Kidney tubule cell (primary cell): ENCODE results near the gene WDR64.
"Not testable (repeated sequence)": the region's sequence is repeated elsewhere in the genome, so short reads cannot be mapped to it uniquely, and the experiment has no call there.

Experiments used
- DNase-seq: peaks from one replicate; pipeline ENCODE4 v3.0.0-alpha.2; 2018; ENCODE audit warnings: low spot score

Gene WDR64

DNA sequence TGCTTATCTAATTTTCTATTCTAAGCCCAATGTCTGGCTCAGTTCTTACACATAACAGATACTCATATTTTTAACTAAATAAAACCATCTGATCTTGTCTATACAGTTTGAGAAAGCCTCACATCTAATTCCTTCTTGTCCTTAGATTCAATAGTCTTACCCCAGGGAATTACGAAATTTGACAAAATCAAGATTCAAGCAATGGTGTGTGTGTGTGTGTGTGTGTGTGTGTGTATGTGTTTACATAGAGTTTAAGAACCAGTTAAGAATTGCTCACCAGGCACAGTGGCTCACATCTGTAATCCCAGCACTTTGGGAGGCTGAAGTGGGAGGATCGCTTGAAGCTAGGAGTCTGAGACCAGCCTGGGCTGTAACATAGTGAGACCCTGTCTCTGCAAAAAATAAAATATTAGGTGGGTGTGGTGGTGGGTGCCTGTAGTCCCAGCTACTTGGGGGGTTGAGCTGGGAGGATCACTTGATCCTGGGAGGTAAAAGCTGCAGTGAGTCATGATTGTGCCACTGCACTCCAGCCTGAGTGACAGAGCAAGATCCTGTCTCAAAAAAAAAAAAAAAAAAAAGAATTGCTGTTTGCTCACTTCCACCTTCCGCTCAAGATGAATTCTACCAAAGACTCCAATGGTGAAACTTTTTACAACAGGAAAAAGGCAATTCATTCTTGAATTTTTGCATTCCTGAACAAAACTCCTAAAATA, 6.2 kb downstream of the WDR64 start:
- peak; percentile 34 for DNase-seq

DNA sequence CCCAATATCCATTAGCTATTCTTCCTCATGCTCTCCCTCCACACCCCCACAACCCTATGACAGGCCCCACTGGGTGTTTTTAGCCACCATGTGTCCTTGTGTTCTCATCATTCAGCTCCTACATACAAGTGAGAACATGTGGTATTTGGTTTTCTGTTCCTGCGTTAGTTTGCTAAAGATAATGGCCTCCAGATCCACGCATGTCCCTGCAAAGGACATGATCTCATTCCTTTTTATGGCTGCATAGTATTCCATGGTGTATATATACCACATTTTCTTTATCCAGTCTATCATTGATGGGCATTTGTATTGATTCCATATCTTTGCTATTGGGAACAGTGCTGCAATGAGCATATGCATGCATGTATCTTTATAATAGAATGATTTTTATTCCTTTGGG, 6.9 kb downstream of the WDR64 start:
- DNase-seq: not testable (repeated sequence)

- no peak for DNase-seq
Observed at GRCh38 chr1:241660424-241660972, 8.4 kb downstream of the WDR64 start.

GRCh38 chr1:241666419-241666818, 14.3 kb downstream of the WDR64 start:
- no peak for DNase-seq

GRCh38 chr1:241672301-241672700, 20.2 kb downstream of the WDR64 start:
- DNase-seq: no peak

- DNase-seq: no peak
Observed at GRCh38 chr1:241674805-241675384, 22.8 kb downstream of the WDR64 start.

GRCh38 chr1:241675983-241676382, 23.9 kb downstream of the WDR64 start:
- no peak for DNase-seq

DNA sequence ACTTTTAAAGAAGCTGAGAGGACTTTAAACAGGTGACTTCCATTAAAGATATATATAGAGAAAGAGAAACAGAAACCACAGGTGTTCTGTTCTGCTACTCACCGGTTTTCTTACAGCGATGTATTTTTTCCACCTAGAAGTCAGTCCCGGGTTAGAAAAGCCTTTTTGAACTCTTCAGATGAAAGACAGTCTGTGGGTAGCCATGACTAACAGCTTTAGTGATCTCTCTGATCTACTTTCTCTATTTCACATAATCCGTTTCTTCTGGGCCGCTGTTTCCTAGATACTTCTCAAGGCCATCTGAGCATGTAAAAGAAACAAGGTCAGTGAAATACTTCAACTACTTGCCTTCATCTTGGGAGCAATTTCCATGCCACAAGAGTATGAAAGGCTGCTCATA, 25.1 kb downstream of the WDR64 start:
- no peak for DNase-seq

GRCh38 chr1:241678536-241678935, 26.5 kb downstream of the WDR64 start:
- no peak for DNase-seq

DNA sequence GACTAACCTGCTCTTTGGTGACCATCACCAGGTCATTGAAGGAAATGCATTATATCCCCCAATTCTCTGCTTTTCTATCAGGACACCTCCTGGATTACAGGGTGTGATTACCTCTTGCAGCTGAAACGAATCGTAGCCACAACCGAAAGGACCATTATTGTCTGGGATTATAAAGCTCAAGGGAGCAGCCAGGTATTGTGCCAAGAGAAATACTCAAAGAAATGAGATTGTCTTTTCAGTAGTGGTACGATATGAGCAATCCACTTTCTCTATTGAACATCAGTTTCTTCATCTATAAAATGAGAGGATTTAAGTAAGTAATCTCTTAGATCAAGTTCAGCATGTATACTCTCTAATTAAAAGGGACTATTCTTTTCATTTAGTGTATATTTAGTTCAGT, 27.3 kb downstream of the WDR64 start:
- DNase-seq: no peak

GRCh38 chr1:241679961-241680360, 27.9 kb downstream of the WDR64 start:
- DNase-seq: no peak

- not testable (repeated sequence) for DNase-seq
Observed at GRCh38 chr1:241681861-241682448, 29.9 kb downstream of the WDR64 start.

- DNase-seq: no peak
Observed at GRCh38 chr1:241682921-241683320, 30.8 kb downstream of the WDR64 start.

DNA sequence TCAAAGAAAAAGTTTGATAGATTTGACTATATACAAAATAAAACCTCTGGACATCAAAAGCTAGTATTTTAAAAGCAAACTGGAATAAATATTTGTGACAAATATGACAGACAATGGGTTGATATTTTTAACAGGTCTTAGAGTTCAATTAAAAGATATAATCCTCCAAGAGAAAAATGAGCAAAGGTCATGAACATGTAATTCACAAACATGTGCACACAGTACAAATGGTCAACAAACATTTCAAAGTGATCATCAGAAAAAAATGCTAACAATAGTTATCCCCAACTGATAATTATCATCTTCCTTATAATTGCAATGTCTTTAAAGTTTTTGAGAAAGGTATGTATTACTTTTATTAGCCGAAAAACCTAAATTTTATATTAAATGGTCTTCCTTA, 32.0 kb downstream of the WDR64 start:
- DNase-seq: no peak

- peak; percentile 93 for DNase-seq
Observed at GRCh38 chr1:241688940-241689368, 36.9 kb downstream of the WDR64 start.

- no peak for DNase-seq
Observed at GRCh38 chr1:241695246-241696171, 43.4 kb downstream of the WDR64 start.

- no peak for DNase-seq
Observed at GRCh38 chr1:241696172-241696814, 44.2 kb downstream of the WDR64 start.

DNA sequence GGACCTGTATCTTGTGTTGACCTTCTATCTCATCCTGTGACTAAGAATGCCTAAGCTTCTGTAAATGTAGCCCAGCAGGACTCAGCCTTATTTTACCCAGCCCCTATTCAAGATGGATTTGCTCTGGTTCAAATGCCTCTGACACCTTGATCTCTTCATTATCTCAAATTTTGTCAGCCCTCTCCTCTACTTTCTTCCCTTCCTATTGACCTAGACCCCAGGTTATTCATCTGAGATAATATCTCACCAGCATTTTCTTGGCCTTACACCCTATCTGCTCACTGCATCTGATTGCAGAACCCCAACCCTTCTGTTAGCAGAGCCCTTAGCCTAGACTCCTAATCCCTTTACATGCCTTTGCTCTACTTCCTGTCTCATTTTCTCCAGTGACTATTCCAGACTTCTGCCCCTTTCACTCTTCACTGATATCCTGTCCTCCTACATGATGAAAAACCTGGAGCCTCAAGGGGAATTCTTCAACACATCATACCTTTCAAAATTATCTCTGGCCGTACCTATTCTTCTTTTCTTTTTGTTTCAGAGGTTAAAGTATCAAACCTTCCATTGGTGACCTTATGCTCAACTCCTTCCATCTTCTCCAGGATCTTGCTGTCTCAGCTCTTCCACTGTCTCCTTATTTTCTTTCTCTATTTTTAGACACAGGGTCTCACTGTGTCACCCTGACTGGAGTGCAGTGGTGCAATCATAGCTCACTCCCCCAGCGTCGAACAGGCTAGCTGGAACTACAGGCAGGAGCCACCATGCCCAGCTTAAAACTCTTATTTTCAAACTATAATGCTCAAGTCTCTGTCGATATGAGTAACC, 44.9 kb downstream of the WDR64 start:
- DNase-seq: no peak

GRCh38 chr1:241697640-241698018, 45.5 kb downstream of the WDR64 start:
- DNase-seq: no peak

GRCh38 chr1:241698177-241698576, 46.1 kb downstream of the WDR64 start:
- no peak for DNase-seq
